H1 (cell line): ENCODE measurements around the gene TSSK6. TPM values are rescaled to one million over a fixed set of nuclear protein-coding genes. Genes with fewer than 3 reads are reported as not detected.

Source experiments
- CTCF ChIA-PET: fragments of 300-600 bp; sonication (Branson Sonifier 250); formaldehyde crosslinking; loops from one replicate; lab custom pipeline; 2021; ENCODE audit not compliant: partially characterized antibody; lab: Charles Lee
- POLR2A ChIA-PET: fragments of 300-600 bp; sonication (Branson Sonifier 250); formaldehyde crosslinking; loops from one replicate; lab custom pipeline; 2021; ENCODE audit warnings: inconsistent platforms; ENCODE audit not compliant: partially characterized antibody; lab: Charles Lee
- DNase-seq, 2 experiments: peaks; one replicate each; pipeline versions ENCODE4 v3.0.0 to v3.0.0-alpha.2; 2010 to 2022; ENCODE audit warnings: low spot score in 2 of 2, low read depth in 1 of 2, mixed read lengths in 1 of 2
- FAIRE-seq: peaks from 2 replicates; lab custom pipeline; 2011; peaks lifted over from hg19 to GRCh38; lab: Jason Lieb, UNC
- H2AFZ ChIP-seq: 2 replicates; pipeline ENCODE4 v1.8.1; 2012; ENCODE audit warnings: low read length, inconsistent platforms
- H2AK5ac ChIP-seq: 2 replicates; pipeline ENCODE4 v1.6.1; 2013; ENCODE audit warnings: low read depth, low read length
- H2BK120ac ChIP-seq: replicated peaks from 2 replicates; pipeline ENCODE3; 2013; ENCODE audit warnings: low read depth, low read length, inconsistent platforms
- H2BK12ac ChIP-seq: 2 replicates; pipeline ENCODE4 v1.6.1; 2013; ENCODE audit warnings: low read depth, low read length
- H2BK15ac ChIP-seq: 2 replicates; pipeline ENCODE4 v1.6.1; 2013; ENCODE audit warnings: low read length
- H2BK20ac ChIP-seq: 2 replicates; pipeline ENCODE4 v1.6.1; 2013; ENCODE audit warnings: low read length
- H2BK5ac ChIP-seq: 2 replicates; pipeline ENCODE4 v1.6.1; 2013; ENCODE audit warnings: low read depth, low read length
- H3K14ac ChIP-seq: 2 replicates; pipeline ENCODE4 v1.6.1; 2013; ENCODE audit warnings: inconsistent platforms; ENCODE audit not compliant: insufficient read length
- H3K18ac ChIP-seq: 2 replicates; pipeline ENCODE4 v1.6.1; 2013; ENCODE audit warnings: low read length; ENCODE audit errors: extremely low read depth
- H3K23ac ChIP-seq: 2 replicates; pipeline ENCODE4 v1.6.1; 2013; ENCODE audit warnings: inconsistent platforms; ENCODE audit not compliant: insufficient read length
- H3K23me2 ChIP-seq: 2 replicates; pipeline ENCODE4 v1.6.1; 2013; ENCODE audit warnings: low read depth, low read length
- H3K27ac ChIP-seq: 2 replicates; pipeline ENCODE4 v1.6.1; 2011; ENCODE audit warnings: low read depth, low read length, inconsistent platforms
- H3K27me3 ChIP-seq, 4 experiments: replicated peaks in 1 of 4; 1 replicate in 1 of 4; 2 replicates in 3 of 4; pipeline versions ENCODE4 v1.6.1 to v1.8.1; 2011 to 2013; ENCODE audit warnings: low read length in 3 of 4, mild to moderate bottlenecking in 3 of 4, inconsistent platforms in 2 of 4, mixed read lengths in 2 of 4, moderate library complexity in 1 of 4; ENCODE audit not compliant: control insufficient read depth in 3 of 4, insufficient read depth in 3 of 4; ENCODE audit errors: extremely low read depth in 1 of 4
- H3K36me3 ChIP-seq, 4 experiments: 2 replicates each; pipeline versions ENCODE4 v1.6.1 to v1.8.1; 2011 to 2013; ENCODE audit warnings: mild to moderate bottlenecking in 4 of 4, low read length in 3 of 4, moderate library complexity in 2 of 4, control low read depth in 1 of 4, inconsistent platforms in 1 of 4; ENCODE audit not compliant: insufficient read depth in 4 of 4, control insufficient read depth in 2 of 4
- H3K4ac ChIP-seq: replicated peaks from 2 replicates; pipeline ENCODE3; 2013; ENCODE audit warnings: low read length, low read depth, mixed read lengths, inconsistent platforms; ENCODE audit not compliant: insufficient read length
- H3K4me1 ChIP-seq, 4 experiments: replicated peaks in 1 of 4; 1 replicate in 1 of 4; 2 replicates in 3 of 4; pipeline versions ENCODE4 v1.6.1 to v1.8.1; 2011 to 2013; ENCODE audit warnings: low read length in 3 of 4, inconsistent platforms in 2 of 4, mixed read lengths in 1 of 4; ENCODE audit not compliant: insufficient read depth in 4 of 4, control insufficient read depth in 3 of 4
- H3K4me2 ChIP-seq, 2 experiments: 2 replicates each; pipeline versions ENCODE4 v1.6.1 to v1.8.1; 2011 to 2013; ENCODE audit warnings: low read depth in 2 of 2, low read length in 2 of 2, control low read depth in 1 of 2, inconsistent platforms in 1 of 2, mild to moderate bottlenecking in 1 of 2; ENCODE audit not compliant: insufficient read depth in 1 of 2
- H3K4me3 ChIP-seq, 4 experiments: fragments of 200-600, 300-600 bp in 1 of 4; sonication (generic), shearing (Covaris generic), sonication (Bioruptor Twin) in 1 of 4; 2 replicates each; pipeline versions ENCODE4 v1.5.1 to v1.8.1; 2011 to 2016; ENCODE audit warnings: low read length in 4 of 4, low read depth in 3 of 4, control low read depth in 2 of 4, inconsistent platforms in 2 of 4, mild to moderate bottlenecking in 2 of 4, mixed read lengths in 1 of 4, moderate library complexity in 1 of 4; ENCODE audit not compliant: insufficient read depth in 2 of 4; ENCODE audit errors: extremely low read depth in 1 of 4
- H3K56ac ChIP-seq: replicated peaks from 2 replicates; pipeline ENCODE3; 2013; ENCODE audit warnings: low read depth, mild to moderate bottlenecking, mixed read lengths, low read length, inconsistent platforms; ENCODE audit not compliant: insufficient read length
- H3K79me1 ChIP-seq: 2 replicates; pipeline ENCODE4 v1.6.1; 2013; ENCODE audit warnings: low read depth, low read length, control low read depth
- H3K79me2 ChIP-seq, 2 experiments: 2 replicates each; pipeline versions ENCODE4 v1.6.1 to v1.8.1; 2012 to 2013; ENCODE audit warnings: low read length in 2 of 2, mild to moderate bottlenecking in 2 of 2, inconsistent platforms in 1 of 2; ENCODE audit not compliant: insufficient read depth in 2 of 2, control insufficient read depth in 1 of 2
- H3K9ac ChIP-seq, 4 experiments: replicated peaks in 1 of 4; 1 replicate in 1 of 4; 2 replicates in 3 of 4; pipeline versions ENCODE4 v1.6.1 to v1.8.1; 2011 to 2013; ENCODE audit warnings: low read depth in 3 of 4, low read length in 3 of 4, control low read depth in 2 of 4, mild to moderate bottlenecking in 2 of 4, moderate library complexity in 2 of 4, inconsistent platforms in 1 of 4; ENCODE audit errors: extremely low read depth in 1 of 4
- H3K9me3 ChIP-seq, 2 experiments: 2 replicates each; pipeline versions ENCODE4 v1.6.1 to v1.8.1; 2012 to 2013; ENCODE audit warnings: mild to moderate bottlenecking in 2 of 2, moderate library complexity in 2 of 2, control low read depth in 1 of 2, inconsistent platforms in 1 of 2, low read depth in 1 of 2, low read length in 1 of 2, mixed read lengths in 1 of 2; ENCODE audit not compliant: insufficient read depth in 2 of 2
- H4K20me1 ChIP-seq, 2 experiments: replicated peaks in 1 of 2; 2 replicates each; pipeline versions ENCODE3 to v1.8.1; 2011 to 2013; ENCODE audit warnings: inconsistent platforms in 2 of 2, low read length in 2 of 2, mild to moderate bottlenecking in 1 of 2; ENCODE audit not compliant: insufficient read depth in 2 of 2, control insufficient read depth in 1 of 2
- H4K5ac ChIP-seq: 2 replicates; pipeline ENCODE4 v1.6.1; 2013; ENCODE audit warnings: low read length, low read depth, mixed read lengths, inconsistent platforms; ENCODE audit not compliant: insufficient read length
- H4K8ac ChIP-seq: 2 replicates; pipeline ENCODE4 v1.8.0; 2013; ENCODE audit warnings: mild to moderate bottlenecking, moderate library complexity, low read length, inconsistent platforms; ENCODE audit not compliant: insufficient read depth; ENCODE audit errors: extremely low read depth
- H4K91ac ChIP-seq: replicated peaks from 2 replicates; pipeline ENCODE3; 2013; ENCODE audit warnings: low read length, mixed read lengths, inconsistent platforms; ENCODE audit not compliant: insufficient read length
- BRCA1 ChIP-seq: IDR thresholded peaks from 2 replicates; pipeline ENCODE4 v1.6.1; 2012; ENCODE audit warnings: low read depth, low read length, improper control_type of control experiment
- WGBS, 2 experiments: shearing (Covaris generic) in 1 of 2; methylation state at CpG; one replicate each; pipeline versions ENCODE4 v1.1.6 to v1.1.7; 2013 to 2015; ENCODE audit warnings: low lambda C conversion rate in 2 of 2, mixed read lengths in 2 of 2, inconsistent platforms in 1 of 2, low coverage in 1 of 2, missing lambda C conversion rate in 1 of 2; ENCODE audit not compliant: insufficient replicate concordance in 2 of 2, insufficient coverage in 1 of 2, insufficient read length in 1 of 2; ENCODE audit errors: extremely low coverage in 1 of 2, missing lambda C conversion rate in 1 of 2; 5-methylcytosine and 5-hydroxymethylcytosine counted together
- polyA plus RNA-seq, 7 experiments: library from polyadenylated mRNA; depleted of rRNA in 3 of 7; stranded (reverse) in 5 of 7; unstranded in 2 of 7; fragments of >200 nt in 5 of 7; fragments of 200-250 nt in 2 of 7; gene quantifications; 1 replicate in 5 of 7; 2 replicates in 1 of 7; 4 replicates in 1 of 7; pipeline versions ENCODE4 v1.2.1 to v1.2.3, GENCODE V29; 2011 to 2013; ENCODE audit warnings: missing spikeins in 2 of 7, mixed read lengths in 2 of 7
- total RNA-seq: library from RNA; stranded (reverse); fragmentation: NEBNext Ultra II Directional; extraction: Animal tissue kit (Norgen Biotek cat#: 25700); gene quantifications from 2 replicates; pipeline ENCODE4 v1.2.1, GENCODE V29; 2021

TSSK6 gene
- total and polyA plus RNA-seq, 2 of the 8 experiments (the other 6 are each of a cell fraction or from before 2014, with no cell fraction given) = 3.6 to 7.8 TPM

DNA sequence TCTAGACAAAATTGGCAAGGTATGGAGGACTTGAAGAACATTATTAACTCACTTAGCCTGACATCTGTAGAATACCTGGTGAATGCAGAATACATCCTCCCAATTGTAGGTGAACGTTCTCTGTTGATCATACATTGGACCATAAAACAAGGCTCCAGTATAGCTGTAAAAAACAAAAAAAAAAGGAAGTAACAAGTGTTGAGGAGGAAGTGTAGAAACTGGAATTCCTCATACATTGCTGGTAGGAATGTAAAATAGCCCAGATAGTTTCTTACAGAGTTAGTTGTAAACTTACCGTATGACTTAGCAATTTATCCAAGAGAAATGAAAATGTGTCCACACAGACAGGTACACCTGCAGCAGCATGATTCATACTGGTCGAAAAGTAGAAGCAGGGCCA lies 44.8 kb downstream of the TSSK6 start:
- Histone ChIP-seq H4K8ac (no peak overlapping the region), H3K4ac (no peak overlapping the region), H2BK5ac (no peak overlapping the region), H2BK20ac (no peak overlapping the region), H3K36me3 (peaks cover 3 to 32% (median 17%) of the 10 kb centered on the region in 4 experiments), H3K18ac (no peak overlapping the region), H2BK12ac (no peak overlapping the region), H3K4me3 (no peak overlapping the region), H3K79me2 (peaks cover 5 to 85% of the 10 kb centered on the region in 2 experiments; a peak in 3 of 4 replicates), H3K4me2 (no peak overlapping the region), H3K9ac (no peak overlapping the region), H2BK15ac (no peak overlapping the region), H2BK120ac (no peak overlapping the region), H3K27me3 (no peaks in the 10 kb centered on the region), H3K23me2 (no peaks in the 10 kb centered on the region), H3K14ac (no peak overlapping the region), H3K79me1 (peaks cover 20% of the 10 kb centered on the region), H2AFZ (no peak overlapping the region), H3K9me3 (peaks cover 4 to 13% of the 10 kb centered on the region in 2 experiments; a peak in 3 of 4 replicates), H4K20me1 (peaks cover 16 to 21% of the 10 kb centered on the region in 2 experiments), H4K5ac (no peak overlapping the region), H3K27ac (no peak overlapping the region), H2AK5ac (no peak overlapping the region), H3K23ac (no peak overlapping the region), H4K91ac (no peak overlapping the region), H3K56ac (no peak overlapping the region), H3K4me1 (peaks cover 8 to 14% (median 12%) of the 10 kb centered on the region in 4 experiments)
- POLR2A ChIA-PET = interaction anchor here (1.0 to 2.1 kb wide), 4 partner anchors 11 to 13 kb away, joined by 3 to 6 read pairs (median 4); no protein-coding TSS in a partner anchor
- no peak for DNase-seq
- 98% methylated on average over 3 of the region's 3 CpGs; no CpG with 5 or more reads in 1 of the 2 experiments for WGBS, 2 experiments
- CTCF ChIA-PET = interaction anchor here (2.5 kb wide), 1 partner anchor 20 kb away, joined by 6 read pairs; no protein-coding TSS in a partner anchor
- FAIRE-seq = no peak
- no peak for TF ChIP-seq BRCA1
